Hepatocyte (in vitro differentiated cells): ENCODE measurements around the gene AQP1.

Experiments used
- CTCF ChIP-seq: fragments of 200-600 bp; sonication (generic); IDR thresholded peaks from 2 replicates; pipeline ENCODE4 v1.5.1; 2016; ENCODE audit warnings: antibody characterized with exemption, mild to moderate bottlenecking; ENCODE audit not compliant: poor library complexity
- EZH2 ChIP-seq: fragments of 200-600 bp; sonication (generic); IDR thresholded peaks from 2 replicates; pipeline ENCODE4 v1.6.1; 2016; ENCODE audit warnings: antibody characterized with exemption, mild to moderate bottlenecking, borderline replicate concordance

- TF ChIP-seq CTCF, result peak; percentile 8
- TF ChIP-seq EZH2, result no peak
These were observed 3.0 kb upstream of the AQP1 start for GRCh38 chr7:30908681-30909080.
